DOHH2 (cell line): ENCODE results near the gene GTPBP3.

ENCODE experiments used
- H3F3A ChIP-seq: fragments of 200-600 bp; sonication (generic), shearing (Covaris generic); 2 replicates; pipeline ENCODE4 v1.6.0; 2016; ENCODE audit warnings: antibody characterized with exemption, mild to moderate bottlenecking; ENCODE audit not compliant: control insufficient read depth, insufficient read depth
- H3K27ac ChIP-seq: fragments of 200-600 bp; sonication (generic); 2 replicates; pipeline ENCODE4 v1.5.1; 2014; ENCODE audit warnings: low read depth, mild to moderate bottlenecking, low read length, moderate library complexity
- H3K27me3 ChIP-seq: fragments of 200-600 bp; sonication (generic); 2 replicates; pipeline ENCODE4 v1.6.1; 2014; ENCODE audit warnings: mild to moderate bottlenecking, low read length, mixed read lengths; ENCODE audit not compliant: control insufficient read depth
- H3K36me3 ChIP-seq: fragments of 200-600 bp; sonication (generic); 2 replicates; pipeline ENCODE4 v1.6.1; 2014; ENCODE audit warnings: mild to moderate bottlenecking, low read length, moderate library complexity, mixed read lengths; ENCODE audit not compliant: control insufficient read depth
- H3K4me1 ChIP-seq: fragments of 200-600 bp; sonication (generic); 2 replicates; pipeline ENCODE4 v1.6.1; 2014; ENCODE audit warnings: mild to moderate bottlenecking, low read length, mixed read lengths; ENCODE audit not compliant: control insufficient read depth
- H3K4me2 ChIP-seq: fragments of 200-600 bp; sonication (generic); 2 replicates; pipeline ENCODE4 v1.6.0; 2014; ENCODE audit warnings: mild to moderate bottlenecking, low read length, moderate library complexity
- H3K4me3 ChIP-seq: fragments of 200-600 bp; sonication (generic); 2 replicates; pipeline ENCODE4 v1.5.1; 2014; ENCODE audit warnings: mild to moderate bottlenecking, low read length, mixed read lengths
- H3K79me2 ChIP-seq: fragments of 200-600 bp; sonication (generic); 2 replicates; pipeline ENCODE4 v1.6.1; 2014; ENCODE audit warnings: mild to moderate bottlenecking, low read length, mixed read lengths; ENCODE audit not compliant: control insufficient read depth
- H3K9me2 ChIP-seq: fragments of 200-600 bp; sonication (generic); replicated peaks from 2 replicates; pipeline ENCODE4 v1.6.1; 2014; ENCODE audit warnings: mild to moderate bottlenecking, low read length, mixed read lengths; ENCODE audit not compliant: control insufficient read depth
- H3K9me3 ChIP-seq: fragments of 200-600 bp; sonication (generic); 2 replicates; pipeline ENCODE4 v1.6.1; 2014; ENCODE audit warnings: antibody characterized with exemption, low read length, mixed read lengths; ENCODE audit not compliant: control insufficient read depth, insufficient read depth
- H4K20me1 ChIP-seq: fragments of 200-600 bp; sonication (generic); 2 replicates; pipeline ENCODE4 v1.6.0; 2014; ENCODE audit warnings: low read depth, mild to moderate bottlenecking, antibody characterized with exemption, low read length, moderate library complexity; ENCODE audit not compliant: control insufficient read depth, insufficient read depth
- CTCF ChIP-seq: fragments of 200-600 bp; sonication (generic); IDR thresholded peaks from one replicate; pipeline ENCODE4 v1.5.1; 2014; ENCODE audit warnings: antibody characterized with exemption, mild to moderate bottlenecking, low read depth, low read length; ENCODE audit not compliant: poor library complexity, severe bottlenecking
- EZH2phosphoT487 ChIP-seq: fragments of 200-600 bp; sonication (generic); IDR thresholded peaks from 2 replicates; pipeline ENCODE4 v1.6.1; 2017; ENCODE audit warnings: borderline replicate concordance, mild to moderate bottlenecking, antibody characterized with exemption, low read length, moderate library complexity, mixed read lengths

GTPBP3 gene

GRCh38 chr19:17305216-17305516 lies 32.2 kb upstream of the GTPBP3 start:
- no peaks in the 10 kb centered on the region for H3K27me3 ChIP-seq
- H3K4me2 ChIP-seq: peak overlapping the region; percentile 41
- peaks cover 6% of the 10 kb centered on the region for H3F3A ChIP-seq
- H3K9me3 ChIP-seq: no peaks in the 10 kb centered on the region
- TF ChIP-seq EZH2phosphoT487: no peak
- TF ChIP-seq CTCF: no peak
- peaks cover 3% of the 10 kb centered on the region; the same call in 1 of the 2 replicates for H4K20me1 ChIP-seq
- H3K4me1 ChIP-seq: peaks cover 43% of the 10 kb centered on the region
- peak overlapping the region; percentile 89; the same call in 1 of the 2 replicates for H3K4me3 ChIP-seq
- H3K36me3 ChIP-seq: peaks cover 15% of the 10 kb centered on the region
- 0 out of 2 replicates have a peak overlapping the region, but pooled peaks have one; percentile 10 for H3K27ac ChIP-seq
- peaks cover 30% of the 10 kb centered on the region for H3K79me2 ChIP-seq
- no peaks in the 10 kb centered on the region for H3K9me2 ChIP-seq

- H3F3A ChIP-seq: peaks cover 6% of the 10 kb centered on the region
- no peaks in the 10 kb centered on the region for H3K27me3 ChIP-seq
- H3K27ac ChIP-seq: peak within 1 kb of the TSS; percentile 72
- TF ChIP-seq EZH2phosphoT487 (no peak), CTCF (peak; percentile 78)
- H3K79me2 ChIP-seq: peaks cover 35% of the 10 kb centered on the region
- H3K36me3 ChIP-seq: peaks cover 19% of the 10 kb centered on the region
- H3K4me3 ChIP-seq: peak within 1 kb of the TSS; percentile 89
- peaks cover 49% of the 10 kb centered on the region for H3K4me1 ChIP-seq
- no peaks in the 10 kb centered on the region for H3K9me3 ChIP-seq
- H3K9me2 ChIP-seq: no peaks in the 10 kb centered on the region
- peak within 1 kb of the TSS; percentile 86 for H3K4me2 ChIP-seq
- H4K20me1 ChIP-seq: peaks cover 8% of the 10 kb centered on the region; the same call in 1 of the 2 replicates
Measured at GRCh38 chr19:17305517-17306284, 31.7 kb upstream of the GTPBP3 start, which contains the start of gene MRPL34. TSS of gene MRPL34 (plus strand) at chr19:17305872. CDS start at chr19:17305893, 21 bp downstream.

GRCh38 chr19:17306285-17306714 lies 31.1 kb upstream of the GTPBP3 start:
- TF ChIP-seq EZH2phosphoT487: no peak
- Histone ChIP-seq H3K36me3 (peaks cover 19% of the 10 kb centered on the region), H3K9me3 (no peaks in the 10 kb centered on the region), H3K79me2 (peaks cover 41% of the 10 kb centered on the region), H4K20me1 (peaks cover 9% of the 10 kb centered on the region; the same call in 1 of the 2 replicates), H3F3A (peaks cover 6% of the 10 kb centered on the region), H3K4me1 (peaks cover 52% of the 10 kb centered on the region), H3K27me3 (no peaks in the 10 kb centered on the region), H3K4me2 (peak overlapping the region; percentile 86), H3K27ac (peak overlapping the region; percentile 72), H3K4me3 (peak overlapping the region; percentile 89), H3K9me2 (no peaks in the 10 kb centered on the region)

- H3K9me2 ChIP-seq: no peaks in the 10 kb centered on the region
- H3K4me1 ChIP-seq: peaks cover 41% of the 10 kb centered on the region
- no peak for TF ChIP-seq EZH2phosphoT487
- no peak for TF ChIP-seq CTCF
- no peaks in the 10 kb centered on the region for H3K9me3 ChIP-seq
- H3K36me3 ChIP-seq: peaks cover 30% of the 10 kb centered on the region
- peak overlapping the region; percentile 86; the same call in 1 of the 2 replicates for H3K4me2 ChIP-seq
- peaks cover 6% of the 10 kb centered on the region for H3F3A ChIP-seq
- H4K20me1 ChIP-seq: peaks cover 9% of the 10 kb centered on the region; the same call in 1 of the 2 replicates
- no peak overlapping the region for H3K4me3 ChIP-seq
- H3K79me2 ChIP-seq: peaks cover 58% of the 10 kb centered on the region
- H3K27me3 ChIP-seq: no peaks in the 10 kb centered on the region
- no peak overlapping the region for H3K27ac ChIP-seq
Measured at GRCh38 chr19:17307876-17308377, 29.4 kb upstream of the GTPBP3 start.
